Pons (tissue), 1 donor: ENCODE data around the gene GTF3C1.

Source experiments
- DNase-seq: peaks from one replicate; pipeline ENCODE4 v3.0.0-alpha.2; 2016; ENCODE audit warnings: low spot score

Gene GTF3C1

GRCh38 chr16:27425961-27426360 lies 123.8 kb downstream of the GTF3C1 start:
- no peak for DNase-seq

- DNase-seq: no peak
These were observed 124.8 kb downstream of the GTF3C1 start for GRCh38 chr16:27424772-27425498.

- DNase-seq: no peak
These were observed 127.6 kb downstream of the GTF3C1 start for GRCh38 chr16:27421961-27422740.

- no peak for DNase-seq
These were observed 132.6 kb downstream of the GTF3C1 start for GRCh38 chr16:27417047-27417671.

- DNase-seq: no peak
These were observed 134.8 kb downstream of the GTF3C1 start for GRCh38 chr16:27414788-27415431.

GRCh38 chr16:27413956-27414355 lies 135.8 kb downstream of the GTF3C1 start:
- DNase-seq: no peak

GRCh38 chr16:27410761-27411160 lies 139.0 kb downstream of the GTF3C1 start:
- no peak for DNase-seq
